SU-DHL-6 (cell line): ENCODE results near the gene BTG1.

Source experiments
- H2AFZ ChIP-seq: fragments of 200-600 bp; sonication (generic); 2 replicates; pipeline ENCODE4 v1.6.1; 2014; ENCODE audit warnings: low read depth, mild to moderate bottlenecking, moderate library complexity, mixed read lengths, antibody characterized with exemption, low read length; ENCODE audit not compliant: severe bottlenecking
- H3F3A ChIP-seq: fragments of 200-600 bp; shearing (Covaris generic); 2 replicates; pipeline ENCODE4 v1.6.0; 2016; ENCODE audit warnings: antibody characterized with exemption, mild to moderate bottlenecking; ENCODE audit not compliant: insufficient read depth
- H3K27ac ChIP-seq: fragments of 200-600 bp; sonication (generic); 2 replicates; pipeline ENCODE4 v1.5.1; 2016; ENCODE audit warnings: low read depth, mild to moderate bottlenecking, low read length, moderate library complexity, mixed read lengths
- H3K27me3 ChIP-seq: fragments of 200-600 bp; sonication (generic), shearing (Covaris generic); 2 replicates; pipeline ENCODE4 v1.6.0; 2014; ENCODE audit warnings: mild to moderate bottlenecking, low read length
- H3K36me3 ChIP-seq: fragments of 200-600 bp; sonication (generic); 2 replicates; pipeline ENCODE4 v1.6.1; 2014; ENCODE audit warnings: mild to moderate bottlenecking, low read length, mixed read lengths
- H3K4me2 ChIP-seq: fragments of 300-600, 200-600 bp; shearing (Covaris generic), sonication (generic); 2 replicates; pipeline ENCODE4 v1.6.0; 2014; ENCODE audit warnings: low read length, low read depth, mild to moderate bottlenecking; ENCODE audit not compliant: poor library complexity, severe bottlenecking
- H3K4me3 ChIP-seq: fragments of 200-600 bp; sonication (generic); 2 replicates; pipeline ENCODE4 v1.5.1; 2014; ENCODE audit warnings: antibody characterized with exemption, low read length, mild to moderate bottlenecking, mixed read lengths; ENCODE audit not compliant: insufficient read depth, poor library complexity, severe bottlenecking
- H3K79me2 ChIP-seq: fragments of 200-600 bp; sonication (generic); 2 replicates; pipeline ENCODE4 v1.6.1; 2014; ENCODE audit warnings: mild to moderate bottlenecking, low read length, moderate library complexity; ENCODE audit not compliant: insufficient read depth
- H3K9ac ChIP-seq: fragments of 200-600 bp; sonication (generic); 2 replicates; pipeline ENCODE4 v1.7.0; 2014; ENCODE audit warnings: mild to moderate bottlenecking, low read length
- H3K9me2 ChIP-seq: fragments of 200-600 bp; sonication (generic); replicated peaks from 2 replicates; pipeline ENCODE4 v1.6.1; 2014; ENCODE audit warnings: low read length; ENCODE audit not compliant: insufficient read depth
- H3K9me3 ChIP-seq: fragments of 200-600 bp; sonication (generic); 2 replicates; pipeline ENCODE4 v1.6.1; 2014; ENCODE audit warnings: low read length, mixed read lengths; ENCODE audit not compliant: insufficient read depth
- H4K20me1 ChIP-seq: fragments of 200-600 bp; sonication (generic); 2 replicates; pipeline ENCODE4 v1.6.1; 2014; ENCODE audit warnings: low read depth, mild to moderate bottlenecking, antibody characterized with exemption, low read length, moderate library complexity, mixed read lengths
- CTCF ChIP-seq: fragments of 200-600 bp; sonication (generic); IDR thresholded peaks from one replicate; pipeline ENCODE4 v1.5.1; 2017; ENCODE audit warnings: antibody characterized with exemption, mild to moderate bottlenecking, low read length, moderate library complexity; ENCODE audit not compliant: insufficient read depth, poor library complexity, severe bottlenecking
- EZH2phosphoT487 ChIP-seq: fragments of 200-600 bp; sonication (generic), shearing (Covaris generic); conservative IDR thresholded peaks from 2 replicates; pipeline ENCODE4 v1.6.1; 2018; ENCODE audit warnings: mild to moderate bottlenecking, antibody characterized with exemption, low read length, moderate library complexity, mixed read lengths

The BTG1 gene

GRCh38 chr12:92193063-92193462 lies 47.4 kb upstream of the BTG1 start:
- Histone ChIP-seq H3K36me3 (no peaks in the 10 kb centered on the region), H3F3A (no peaks in the 10 kb centered on the region), H3K9me3 (no peaks in the 10 kb centered on the region), H4K20me1 (no peaks in the 10 kb centered on the region), H3K4me3 (no peak overlapping the region), H3K79me2 (no peaks in the 10 kb centered on the region), H3K9ac (no peak overlapping the region), H3K9me2 (no peaks in the 10 kb centered on the region), H3K27ac (no peak overlapping the region), H2AFZ (no peak overlapping the region), H3K27me3 (no peaks in the 10 kb centered on the region), H3K4me2 (no peak overlapping the region)
- TF ChIP-seq CTCF = no peak
- no peak for TF ChIP-seq EZH2phosphoT487

GRCh38 chr12:92192360-92192759 lies 46.7 kb upstream of the BTG1 start:
- no peak overlapping the region for H3K9ac ChIP-seq
- H4K20me1 ChIP-seq = no peaks in the 10 kb centered on the region
- no peaks in the 10 kb centered on the region for H3F3A ChIP-seq
- no peaks in the 10 kb centered on the region for H3K79me2 ChIP-seq
- no peak for TF ChIP-seq CTCF
- TF ChIP-seq EZH2phosphoT487 = no peak
- no peak overlapping the region for H3K27ac ChIP-seq
- H3K9me2 ChIP-seq = no peaks in the 10 kb centered on the region
- no peaks in the 10 kb centered on the region for H3K36me3 ChIP-seq
- no peaks in the 10 kb centered on the region for H3K27me3 ChIP-seq
- H3K9me3 ChIP-seq = no peaks in the 10 kb centered on the region
- H2AFZ ChIP-seq = no peak overlapping the region
- H3K4me2 ChIP-seq = no peak overlapping the region
- H3K4me3 ChIP-seq = no peak overlapping the region

- H3K27ac ChIP-seq = no peak overlapping the region
- H3F3A ChIP-seq = no peaks in the 10 kb centered on the region
- H3K79me2 ChIP-seq = no peaks in the 10 kb centered on the region
- H3K27me3 ChIP-seq = no peaks in the 10 kb centered on the region
- H3K9ac ChIP-seq = no peak overlapping the region
- no peaks in the 10 kb centered on the region for H3K9me2 ChIP-seq
- no peak overlapping the region for H3K4me2 ChIP-seq
- H2AFZ ChIP-seq = no peak overlapping the region
- no peak overlapping the region for H3K4me3 ChIP-seq
- no peaks in the 10 kb centered on the region for H4K20me1 ChIP-seq
- no peak for TF ChIP-seq EZH2phosphoT487
- TF ChIP-seq CTCF = no peak
- H3K36me3 ChIP-seq = no peaks in the 10 kb centered on the region
- H3K9me3 ChIP-seq = no peaks in the 10 kb centered on the region
These were observed 45.4 kb upstream of the BTG1 start for GRCh38 chr12:92191061-92191460.
